ENCODE results near the gene ZBTB16. TPM values are rescaled to one million over a fixed set of nuclear protein-coding genes. Genes with fewer than 3 reads are reported as not detected.

Gene ZBTB16
- total RNA-seq, 1 donor from 2014 or later = 64.5 TPM

- peaks cover 46% of the 10 kb centered on the region for H3K4me1 ChIP-seq
- intact Hi-C loops (cut with micrococcal nuclease) = no loop called here
Measured at GRCh38 chr11:114296605-114297372, 237.3 kb downstream of the ZBTB16 start.

GRCh38 chr11:114297806-114298709, 238.5 kb downstream of the ZBTB16 start:
- intact Hi-C loops (cut with micrococcal nuclease) = no loop called here
- H3K27me3 ChIP-seq (ENCODE audit: low read depth) = no peaks in the 10 kb centered on the region
- no peak for DNase-seq
- H3K4me3 ChIP-seq = peak overlapping the region; percentile 61
- H3K4me1 ChIP-seq = peaks cover 33% of the 10 kb centered on the region
- H3K9me3 ChIP-seq (replicated peaks) = peaks cover 40% of the 10 kb centered on the region
- H3K27ac ChIP-seq (replicated peaks) = peak overlapping the region; percentile 89
- peaks cover 21% of the 10 kb centered on the region for H3K36me3 ChIP-seq
- TF ChIP-seq CTCF (IDR thresholded peaks at IDR 0.05; ENCODE audit: borderline replicate concordance) = no peak

More at GRCh38 chr11:114296605-114297372, 237.3 kb downstream of the ZBTB16 start:
- H3K4me3 ChIP-seq = peak overlapping the region; percentile 61
- TF ChIP-seq CTCF (IDR thresholded peaks at IDR 0.05; ENCODE audit: borderline replicate concordance) = no peak
- DNase-seq = no peak
- peaks cover 14% of the 10 kb centered on the region for H3K36me3 ChIP-seq
- H3K27ac ChIP-seq (replicated peaks) = peak overlapping the region; percentile 89
- no peaks in the 10 kb centered on the region for H3K27me3 ChIP-seq (ENCODE audit: low read depth)
- H3K9me3 ChIP-seq (replicated peaks) = peaks cover 29% of the 10 kb centered on the region

DNA sequence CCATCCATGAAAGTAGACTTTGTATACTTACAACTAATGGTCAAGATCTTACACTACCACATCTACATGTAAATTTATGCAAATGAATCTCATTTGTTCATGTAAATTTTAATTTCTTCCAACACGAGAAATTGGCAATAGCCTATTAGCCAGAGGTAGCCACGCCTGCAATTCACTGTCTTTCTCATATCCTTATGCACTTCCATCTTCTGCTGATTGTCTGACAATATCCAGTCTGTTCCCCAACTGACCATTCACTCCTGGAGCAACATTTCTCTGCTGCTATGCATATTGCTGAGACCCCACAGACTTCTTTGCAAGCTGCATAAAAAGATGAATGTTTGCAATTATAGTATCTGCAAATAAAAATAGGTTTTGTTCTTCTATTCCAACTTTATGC, 239.2 kb downstream of the ZBTB16 start:
- intact Hi-C loops (cut with micrococcal nuclease) = no loop called here

More for the DNA sequence above, 239.2 kb downstream of the ZBTB16 start:
- TF ChIP-seq CTCF (IDR thresholded peaks at IDR 0.05; ENCODE audit: borderline replicate concordance) = no peak
- H3K4me1 ChIP-seq = peaks cover 31% of the 10 kb centered on the region
- peaks cover 21% of the 10 kb centered on the region for H3K36me3 ChIP-seq
- DNase-seq = no peak
- H3K4me3 ChIP-seq = peak overlapping the region; percentile 61
- no peaks in the 10 kb centered on the region for H3K27me3 ChIP-seq (ENCODE audit: low read depth)
- peaks cover 40% of the 10 kb centered on the region for H3K9me3 ChIP-seq (replicated peaks)
- no peak overlapping the region for H3K27ac ChIP-seq (replicated peaks)

Other genes starting within 250 kb of the ZBTB16 start
- gene USP28, start 184.1 kb upstream of the ZBTB16 start, total RNA-seq = 113 TPM
- not detected for gene HTR3B, start 154.9 kb upstream of the ZBTB16 start, total RNA-seq
- gene HTR3A, start 84.6 kb upstream of the ZBTB16 start, total RNA-seq = not detected
- gene NNMT, start 236.7 kb downstream of the ZBTB16 start, total RNA-seq = 32.6 TPM